Inferior parietal cortex (tissue), 1 donor: ENCODE data around the gene ENTR1.
"Not testable (repeated sequence)": the region's sequence is repeated elsewhere in the genome, so short reads cannot be mapped to it uniquely, and the experiment has no call there.

Source experiments
- DNase-seq: peaks from one replicate; pipeline ENCODE4 v3.0.0-alpha.2; 2016; ENCODE audit errors: extremely low spot score

The ENTR1 gene

GRCh38 chr9:136438548-136439480 lies 28.4 kb upstream of the ENTR1 start:
- no peak for DNase-seq

GRCh38 chr9:136437839-136438547 lies 27.6 kb upstream of the ENTR1 start:
- DNase-seq = no peak

GRCh38 chr9:136437430-136437829 lies 27.0 kb upstream of the ENTR1 start:
- no peak for DNase-seq

GRCh38 chr9:136436055-136436634 lies 25.7 kb upstream of the ENTR1 start:
- DNase-seq = no peak

- no peak for DNase-seq
These were observed 24.3 kb upstream of the ENTR1 start for GRCh38 chr9:136434580-136435169.

GRCh38 chr9:136433849-136434579 lies 23.6 kb upstream of the ENTR1 start:
- DNase-seq = no peak

GRCh38 chr9:136433043-136433715 lies 22.8 kb upstream of the ENTR1 start:
- DNase-seq = no peak

- DNase-seq = no peak
These were observed 22.2 kb upstream of the ENTR1 start for GRCh38 chr9:136432591-136432990.

GRCh38 chr9:136431782-136432350 lies 21.5 kb upstream of the ENTR1 start:
- DNase-seq = no peak

- no peak for DNase-seq
These were observed 20.3 kb upstream of the ENTR1 start for GRCh38 chr9:136430588-136431234.

- DNase-seq = no peak
These were observed 19.5 kb upstream of the ENTR1 start for GRCh38 chr9:136429683-136430491.

- no peak for DNase-seq
These were observed 18.7 kb upstream of the ENTR1 start for GRCh38 chr9:136429075-136429628.

GRCh38 chr9:136426787-136427186 lies 16.4 kb upstream of the ENTR1 start:
- no peak for DNase-seq

- DNase-seq = not testable (repeated sequence)
These were observed 15.0 kb upstream of the ENTR1 start for GRCh38 chr9:136425367-136425766.

GRCh38 chr9:136424750-136425362 lies 14.4 kb upstream of the ENTR1 start:
- DNase-seq = no peak

GRCh38 chr9:136423432-136424146 lies 13.2 kb upstream of the ENTR1 start:
- no peak for DNase-seq

- DNase-seq = no peak
These were observed 12.5 kb upstream of the ENTR1 start for GRCh38 chr9:136422876-136423275.

- DNase-seq = no peak
These were observed 11.4 kb upstream of the ENTR1 start for GRCh38 chr9:136421791-136422190.
